Lower lobe of right lung (tissue), 2 donors: ENCODE results near the gene LRIT2. TPM values are rescaled to one million over a fixed set of nuclear protein-coding genes. Genes with fewer than 3 reads are reported as not detected.

Source experiments
- ATAC-seq, 2 donors: fragments of 200-7000 bp; cut with Tn5 transposase; one replicate each; pipeline ENCODE4 v1.9.1; 2020 to 2022; ENCODE audit warnings: mild to moderate bottlenecking in 2 of 2, moderate library complexity in 2 of 2
- DNase-seq: peaks from one replicate; pipeline ENCODE4 v3.0.0-alpha.2; 2020
- H3K27ac ChIP-seq: fragments of 200-600 bp; one replicate; pipeline ENCODE4 v1.8.0; 2022
- H3K27me3 ChIP-seq: fragments of 200-600 bp; one replicate; pipeline ENCODE4 v1.8.0; 2022; ENCODE audit warnings: low read depth
- H3K36me3 ChIP-seq: fragments of 200-600 bp; one replicate; pipeline ENCODE4 v1.8.0; 2022; ENCODE audit warnings: mild to moderate bottlenecking
- H3K4me1 ChIP-seq: fragments of 200-600 bp; one replicate; pipeline ENCODE4 v1.8.0; 2022
- H3K4me3 ChIP-seq: fragments of 200-600 bp; one replicate; pipeline ENCODE4 v1.8.0; 2022; ENCODE audit warnings: mild to moderate bottlenecking
- H3K9me3 ChIP-seq: fragments of 200-600 bp; one replicate; pipeline ENCODE4 v1.8.0; 2022
- intact Hi-C: fragments of 100-400 bp; cut with DNase I; formaldehyde crosslinking; loops from one replicate; pipeline ENCODE4 v1.11.0; 2022
- total RNA-seq: library from RNA; stranded (reverse); fragmentation: NEBNext Ultra II Directional; extraction: Animal tissue kit (Norgen Biotek cat#: 25700); gene quantifications from one replicate; pipeline ENCODE4 v1.2.1, GENCODE V29; 2021
- TF ChIP-seq, protein P1 (sequence below): fragments of 200-600 bp; IDR thresholded peaks from one replicate; pipeline ENCODE4 v1.8.0; 2022; ENCODE audit warnings: antibody characterized with exemption, mild to moderate bottlenecking
- donor health status: DM: no; HTN: yes; CAD: no; lungs with severe emphysema.

LRIT2 gene
- total RNA-seq, 1 donor from 2014 or later, result not detected

DNA sequence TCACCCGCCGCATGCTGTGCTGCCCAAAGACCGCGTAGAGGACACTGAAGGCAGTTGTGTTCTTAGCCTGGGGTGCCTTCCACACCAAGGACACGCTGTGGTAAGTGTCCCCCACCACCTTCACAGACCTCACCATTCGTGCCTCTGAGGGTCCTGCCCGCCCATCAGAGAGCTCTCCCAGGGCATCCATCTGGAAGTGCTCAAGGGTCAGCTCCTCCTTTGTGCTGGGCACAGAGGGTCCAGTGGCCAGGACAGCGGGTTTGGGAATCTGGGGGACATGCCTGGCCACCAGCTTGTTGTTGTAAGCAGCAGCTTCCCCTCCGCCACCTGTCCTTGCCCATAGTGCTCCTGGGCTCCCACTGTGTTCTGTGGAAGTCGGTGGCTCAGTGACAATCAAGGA, 7.0 kb upstream of the LRIT2 start:
- TF ChIP-seq, protein P1, sequence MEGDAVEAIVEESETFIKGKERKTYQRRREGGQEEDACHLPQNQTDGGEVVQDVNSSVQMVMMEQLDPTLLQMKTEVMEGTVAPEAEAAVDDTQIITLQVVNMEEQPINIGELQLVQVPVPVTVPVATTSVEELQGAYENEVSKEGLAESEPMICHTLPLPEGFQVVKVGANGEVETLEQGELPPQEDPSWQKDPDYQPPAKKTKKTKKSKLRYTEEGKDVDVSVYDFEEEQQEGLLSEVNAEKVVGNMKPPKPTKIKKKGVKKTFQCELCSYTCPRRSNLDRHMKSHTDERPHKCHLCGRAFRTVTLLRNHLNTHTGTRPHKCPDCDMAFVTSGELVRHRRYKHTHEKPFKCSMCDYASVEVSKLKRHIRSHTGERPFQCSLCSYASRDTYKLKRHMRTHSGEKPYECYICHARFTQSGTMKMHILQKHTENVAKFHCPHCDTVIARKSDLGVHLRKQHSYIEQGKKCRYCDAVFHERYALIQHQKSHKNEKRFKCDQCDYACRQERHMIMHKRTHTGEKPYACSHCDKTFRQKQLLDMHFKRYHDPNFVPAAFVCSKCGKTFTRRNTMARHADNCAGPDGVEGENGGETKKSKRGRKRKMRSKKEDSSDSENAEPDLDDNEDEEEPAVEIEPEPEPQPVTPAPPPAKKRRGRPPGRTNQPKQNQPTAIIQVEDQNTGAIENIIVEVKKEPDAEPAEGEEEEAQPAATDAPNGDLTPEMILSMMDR, result no peak
- Histone ChIP-seq H3K9me3 (no peaks in the 10 kb centered on the region), H3K4me3 (no peak overlapping the region), H3K27ac (no peak overlapping the region), H3K27me3 (peaks cover 4% of the 10 kb centered on the region), H3K4me1 (no peaks in the 10 kb centered on the region), H3K36me3 (no peaks in the 10 kb centered on the region)
- intact Hi-C loops, result no loop called here
- DNase-seq, result no peak
- ATAC-seq, result no peak

DNA sequence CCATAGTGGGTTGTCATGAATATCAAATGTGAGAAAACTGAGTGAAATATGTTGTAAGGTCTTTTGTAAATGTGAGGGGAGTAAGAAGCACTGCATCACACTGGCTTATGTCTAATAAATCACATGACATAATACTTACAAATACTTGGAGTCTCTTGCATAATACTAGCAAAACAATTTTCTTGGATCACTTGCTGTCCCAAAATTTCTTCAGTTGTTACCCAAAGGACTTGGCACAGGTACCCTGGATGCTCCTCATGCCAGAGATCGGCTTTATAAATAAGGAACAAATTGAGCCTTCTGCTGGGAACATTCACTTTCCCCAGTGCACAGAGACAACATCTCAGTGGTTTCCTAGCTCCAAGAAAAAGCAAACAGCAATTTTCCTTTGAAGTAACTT, 5.0 kb upstream of the LRIT2 start:
- Histone ChIP-seq H3K4me1 (no peaks in the 10 kb centered on the region), H3K4me3 (no peak overlapping the region), H3K27ac (no peak overlapping the region), H3K27me3 (no peaks in the 10 kb centered on the region), H3K9me3 (no peaks in the 10 kb centered on the region), H3K36me3 (no peaks in the 10 kb centered on the region)
- DNase-seq (no peak), ATAC-seq (no peak)
- intact Hi-C loops, result no loop called here
- TF ChIP-seq, protein P1, result no peak

DNA sequence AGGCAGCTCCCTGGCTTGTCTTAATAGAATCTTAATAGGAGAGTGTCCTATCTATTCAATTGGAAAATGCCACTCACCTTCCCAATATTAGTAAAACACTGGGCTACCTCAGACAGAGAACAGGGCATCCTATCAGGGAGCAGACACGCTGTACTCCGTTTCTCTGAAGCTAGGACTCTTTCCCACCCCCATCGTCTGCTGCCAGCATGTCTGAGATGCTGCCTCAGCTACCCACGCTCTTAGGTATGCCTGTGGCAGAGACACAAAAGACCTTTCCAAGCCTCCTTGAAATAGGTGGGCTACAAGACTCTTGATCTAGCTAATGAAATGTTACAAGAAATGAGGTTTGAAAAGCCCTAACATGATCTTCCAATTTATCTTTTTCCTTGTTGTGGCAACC, 2.5 kb upstream of the LRIT2 start:
- TF ChIP-seq, protein P1, result no peak
- Histone ChIP-seq H3K27ac (no peak overlapping the region), H3K27me3 (no peaks in the 10 kb centered on the region), H3K4me1 (no peaks in the 10 kb centered on the region), H3K36me3 (no peaks in the 10 kb centered on the region), H3K9me3 (no peaks in the 10 kb centered on the region), H3K4me3 (no peak overlapping the region)
- no peak for ATAC-seq
- intact Hi-C loops, result no loop called here
- DNase-seq, result no peak

DNA sequence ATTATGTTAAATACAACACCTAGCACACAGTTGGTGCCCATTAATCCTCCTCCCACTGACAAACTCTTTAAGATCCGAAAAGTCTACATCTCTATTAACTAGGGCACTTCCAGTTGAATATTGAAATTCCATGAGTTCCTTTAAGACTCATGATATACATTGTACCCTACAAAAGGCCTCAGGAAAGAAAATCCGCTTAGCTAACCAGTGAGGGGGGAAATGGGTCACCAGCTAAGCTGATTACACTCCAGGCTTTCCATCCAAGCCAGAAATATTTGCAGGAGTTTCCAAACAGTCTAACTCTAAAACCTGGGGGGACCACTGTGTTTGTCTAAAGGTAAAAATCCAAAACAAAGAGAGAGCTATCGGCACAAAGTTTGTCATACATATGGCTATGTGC, 1.3 kb upstream of the LRIT2 start:
- TF ChIP-seq, protein P1, result no peak
- Histone ChIP-seq H3K27ac (no peak overlapping the region), H3K27me3 (peaks cover 7% of the 10 kb centered on the region), H3K4me1 (no peaks in the 10 kb centered on the region), H3K9me3 (no peaks in the 10 kb centered on the region), H3K4me3 (no peak overlapping the region), H3K36me3 (no peaks in the 10 kb centered on the region)
- no peak for DNase-seq
- intact Hi-C loops, result no loop called here
- ATAC-seq, result no peak

DNA sequence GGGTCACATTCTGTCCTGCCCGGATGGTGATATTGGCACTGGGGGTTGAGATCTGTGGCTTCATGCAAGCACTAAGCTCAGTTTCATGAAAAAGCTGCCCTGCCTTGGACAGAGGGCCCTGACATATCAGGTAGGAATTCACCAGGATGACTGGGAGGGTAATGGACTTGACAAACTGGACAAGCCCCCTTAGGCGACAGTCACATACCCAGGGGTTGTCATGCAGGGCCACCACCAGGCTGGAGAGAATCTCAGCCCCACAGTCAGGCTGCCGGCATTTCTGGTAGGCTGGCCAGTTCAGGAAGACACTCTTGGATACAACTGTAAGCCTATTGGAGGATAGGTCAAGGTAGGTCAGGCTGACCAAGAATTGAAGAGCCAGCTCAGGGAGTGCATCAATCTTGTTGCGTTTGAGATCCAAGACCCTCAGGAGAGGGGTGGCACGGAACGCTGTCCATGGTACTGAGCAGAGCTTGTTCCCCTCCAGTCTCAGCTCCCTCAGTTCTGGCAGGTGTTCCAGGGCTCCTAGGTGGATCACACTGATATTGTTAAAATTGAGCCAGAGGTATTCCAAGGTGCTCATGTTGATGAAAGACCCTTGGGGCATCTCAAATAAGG, 824 bp downstream of the LRIT2 start:
- intact Hi-C loops, result no loop called here

More for the DNA sequence above, 824 bp downstream of the LRIT2 start:
- Histone ChIP-seq H3K36me3 (no peaks in the 10 kb centered on the region), H3K27me3 (peaks cover 7% of the 10 kb centered on the region), H3K27ac (no peak overlapping the region), H3K9me3 (no peaks in the 10 kb centered on the region), H3K4me1 (no peaks in the 10 kb centered on the region), H3K4me3 (no peak overlapping the region)
- ATAC-seq (no peak), DNase-seq (no peak)
- TF ChIP-seq, protein P1, result no peak
